Left ventricle myocardium inferior (tissue), 1 donor: Measurements from ENCODE around the gene SLC44A3. TPM values are rescaled to one million over a fixed set of nuclear protein-coding genes. Genes with fewer than 3 reads are reported as not detected.

ENCODE experiments used
- DNase-seq: peaks from one replicate; pipeline ENCODE4 v3.0.0-alpha.2; 2020
- H3K27ac ChIP-seq: fragments of 200-600 bp; replicated peaks from 2 replicates; pipeline ENCODE4 v1.8.0; 2021
- H3K27me3 ChIP-seq: fragments of 200-600 bp; 2 replicates; pipeline ENCODE4 v1.8.0; 2021; ENCODE audit warnings: low read depth
- H3K36me3 ChIP-seq: fragments of 200-600 bp; 2 replicates; pipeline ENCODE4 v1.8.0; 2021
- H3K4me1 ChIP-seq: fragments of 200-600 bp; 2 replicates; pipeline ENCODE4 v1.8.0; 2021
- H3K4me3 ChIP-seq: fragments of 200-600 bp; 2 replicates; pipeline ENCODE4 v1.8.0; 2021; ENCODE audit warnings: mild to moderate bottlenecking, moderate library complexity
- H3K9me3 ChIP-seq: fragments of 200-600 bp; replicated peaks from 2 replicates; pipeline ENCODE4 v1.8.0; 2021
- CTCF ChIP-seq: fragments of 200-600 bp; IDR thresholded peaks from 2 replicates; pipeline ENCODE4 v1.8.0; 2021; ENCODE audit warnings: antibody characterized with exemption, mild to moderate bottlenecking, borderline replicate concordance
- intact Hi-C: fragments of 100-400 bp; cut with micrococcal nuclease; formaldehyde crosslinking; loops from one replicate; pipeline ENCODE4 v1.11.0; 2022
- total RNA-seq: library from RNA; stranded (reverse); fragmentation: NEBNext Ultra II Directional; extraction: Animal tissue kit (Norgen Biotek cat#: 25700); gene quantifications from one replicate; pipeline ENCODE4 v1.2.1, GENCODE V29; 2021
- donor health status: DM: no; HTN: yes; CAD: no; lungs with severe emphysema.

SLC44A3 gene
- total RNA-seq, 1 donor from 2014 or later = 5.9 TPM

DNA sequence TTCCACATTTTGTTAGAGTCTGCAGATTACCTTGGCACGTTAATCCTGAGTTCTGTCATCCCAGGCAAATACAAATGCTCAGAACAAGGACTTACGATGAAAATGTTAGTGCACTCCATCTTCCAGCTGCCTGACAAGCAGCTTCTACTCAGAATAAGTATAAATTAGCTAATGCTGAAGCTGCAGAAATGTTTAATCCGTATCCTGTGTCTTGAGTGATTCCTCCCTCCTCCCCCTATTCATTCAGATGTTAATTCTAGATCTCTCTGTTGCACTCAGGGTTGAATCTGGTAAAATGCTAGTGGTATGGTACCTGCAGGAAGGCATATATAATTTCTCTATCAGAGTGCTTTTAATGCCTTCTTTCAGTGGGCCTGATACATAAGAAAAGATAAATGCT is 66.9 kb downstream of the SLC44A3 start:
- H3K27ac ChIP-seq = no peak overlapping the region
- H3K36me3 ChIP-seq = peaks cover 12% of the 10 kb centered on the region
- no peaks in the 10 kb centered on the region for H3K9me3 ChIP-seq
- peaks cover 9% of the 10 kb centered on the region for H3K4me1 ChIP-seq
- DNase-seq = no peak
- H3K27me3 ChIP-seq = no peaks in the 10 kb centered on the region
- H3K4me3 ChIP-seq = no peak overlapping the region
- intact Hi-C loops = no loop called here
- no peak for TF ChIP-seq CTCF

GRCh38 chr1:94887603-94888171 is 67.5 kb downstream of the SLC44A3 start:
- Histone ChIP-seq H3K27ac (no peak overlapping the region), H3K36me3 (peaks cover 18% of the 10 kb centered on the region), H3K4me3 (no peak overlapping the region), H3K4me1 (peaks cover 9% of the 10 kb centered on the region), H3K9me3 (no peaks in the 10 kb centered on the region), H3K27me3 (no peaks in the 10 kb centered on the region)
- intact Hi-C loops = no loop called here
- DNase-seq = no peak
- TF ChIP-seq CTCF = no peak

DNA sequence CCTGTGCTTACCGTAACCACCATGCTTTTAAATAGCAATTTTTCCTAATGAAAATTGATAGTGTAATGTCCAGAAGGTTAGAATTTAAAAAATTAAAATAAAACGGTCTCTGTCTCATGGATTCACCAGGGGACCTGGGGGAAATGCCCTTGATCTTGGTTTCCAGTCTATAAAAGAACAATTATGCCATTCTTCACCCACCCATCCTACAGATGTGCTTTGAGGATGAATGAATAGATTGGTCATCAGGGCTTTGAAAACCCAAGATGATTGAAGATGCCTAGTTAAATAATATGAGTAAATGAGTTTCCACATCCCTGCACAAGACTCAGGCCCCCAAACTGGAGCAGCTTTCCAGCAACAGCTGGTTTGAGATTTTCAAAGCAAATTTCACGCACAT is 68.0 kb downstream of the SLC44A3 start:
- H3K27me3 ChIP-seq = no peaks in the 10 kb centered on the region
- no peak overlapping the region for H3K4me3 ChIP-seq
- peaks cover 23% of the 10 kb centered on the region for H3K36me3 ChIP-seq
- no peak overlapping the region for H3K27ac ChIP-seq
- H3K4me1 ChIP-seq = peaks cover 9% of the 10 kb centered on the region
- DNase-seq = no peak
- no peaks in the 10 kb centered on the region for H3K9me3 ChIP-seq
- TF ChIP-seq CTCF = no peak
- intact Hi-C loops = no loop called here

GRCh38 chr1:94892604-94893254 is 72.6 kb downstream of the SLC44A3 start:
- DNase-seq = no peak
- peaks cover 62% of the 10 kb centered on the region for H3K36me3 ChIP-seq
- TF ChIP-seq CTCF = no peak
- H3K27me3 ChIP-seq = no peaks in the 10 kb centered on the region
- H3K27ac ChIP-seq = no peak overlapping the region
- intact Hi-C loops = no loop called here
- no peaks in the 10 kb centered on the region for H3K9me3 ChIP-seq
- no peaks in the 10 kb centered on the region for H3K4me1 ChIP-seq
- H3K4me3 ChIP-seq = no peak overlapping the region

GRCh38 chr1:94894630-94895029 is 74.5 kb downstream of the SLC44A3 start:
- no peak for DNase-seq
- H3K4me3 ChIP-seq = no peak overlapping the region

More at GRCh38 chr1:94894630-94895029, 74.5 kb downstream of the SLC44A3 start:
- no peak overlapping the region for H3K27ac ChIP-seq
- intact Hi-C loops = no loop called here
- H3K27me3 ChIP-seq = no peaks in the 10 kb centered on the region
- H3K36me3 ChIP-seq = peaks cover 80% of the 10 kb centered on the region
- no peaks in the 10 kb centered on the region for H3K9me3 ChIP-seq
- H3K4me1 ChIP-seq = peaks cover 4% of the 10 kb centered on the region
- no peak for TF ChIP-seq CTCF
